Common myeloid progenitor, CD34-positive (primary cell): ENCODE measurements around the gene TEDC1.
A peak's percentile ranks its signal among the peaks of the same experiment; 100 is the strongest.

Source experiments
- CTCF ChIA-PET: fragments of 350-600 bp; sonication (Branson Sonifier 250); formaldehyde crosslinking; loops from one replicate; lab custom pipeline; 2021; ENCODE audit warnings: antibody characterized with exemption; lab: Charles Lee
- POLR2A ChIA-PET: fragments of 350-600 bp; sonication (Branson Sonifier 250); formaldehyde crosslinking; loops from one replicate; lab custom pipeline; 2021; ENCODE audit warnings: antibody characterized with exemption; lab: Charles Lee
- DNase-seq, 3 donors: peaks; one replicate each; pipeline versions ENCODE4 v3.0.0 to v3.0.0-alpha.2; 2013
- H3K27ac ChIP-seq, 2 experiments: 1 replicate in 1 of 2; 2 replicates in 1 of 2; pipeline ENCODE4 v1.7.0; 2013; ENCODE audit warnings: inconsistent platforms in 2 of 2, low read length in 2 of 2, mild to moderate bottlenecking in 2 of 2, low read depth in 1 of 2, moderate library complexity in 1 of 2; ENCODE audit not compliant: severe bottlenecking in 2 of 2, insufficient read depth in 1 of 2, poor library complexity in 1 of 2
- H3K27me3 ChIP-seq, 5 experiments: replicated peaks in 2 of 5; 1 replicate in 3 of 5; 2 replicates in 2 of 5; pipeline versions ENCODE4 v1.6.1 to v1.7.0; 2013; ENCODE audit warnings: low read length in 4 of 5, mild to moderate bottlenecking in 2 of 5, moderate library complexity in 2 of 5, inconsistent platforms in 1 of 5; ENCODE audit not compliant: insufficient read depth in 5 of 5, control insufficient read depth in 4 of 5
- H3K36me3 ChIP-seq, 4 experiments: 1 replicate in 2 of 4; 2 replicates in 2 of 4; pipeline versions ENCODE4 v1.6.1 to v1.7.0; 2013; ENCODE audit warnings: low read length in 3 of 4, control low read depth in 1 of 4, mild to moderate bottlenecking in 1 of 4; ENCODE audit not compliant: control insufficient read depth in 4 of 4, insufficient read depth in 4 of 4
- H3K4me1 ChIP-seq, 4 experiments: 1 replicate in 3 of 4; 2 replicates in 1 of 4; pipeline versions ENCODE4 v1.6.1 to v1.7.1; 2013; ENCODE audit warnings: low read length in 3 of 4, mild to moderate bottlenecking in 3 of 4, control low read depth in 1 of 4, inconsistent platforms in 1 of 4, moderate library complexity in 1 of 4; ENCODE audit not compliant: control insufficient read depth in 4 of 4, insufficient read depth in 4 of 4; ENCODE audit errors: control extremely low read depth in 1 of 4
- H3K4me3 ChIP-seq, 7 experiments: 1 replicate in 4 of 7; 2 replicates in 3 of 7; pipeline versions ENCODE4 v1.5.1 to v1.7.0; 2013; ENCODE audit warnings: mild to moderate bottlenecking in 7 of 7, low read length in 6 of 7, moderate library complexity in 6 of 7, inconsistent platforms in 2 of 7, low read depth in 2 of 7, control low read depth in 1 of 7; ENCODE audit not compliant: insufficient read depth in 4 of 7, control insufficient read depth in 1 of 7; ENCODE audit errors: extremely low read depth in 1 of 7
- H3K9me3 ChIP-seq, 5 experiments: 1 replicate in 4 of 5; 2 replicates in 1 of 5; pipeline versions ENCODE4 v1.6.1 to v1.7.1; 2013; ENCODE audit warnings: low read length in 4 of 5, mild to moderate bottlenecking in 2 of 5, inconsistent platforms in 1 of 5, low read depth in 1 of 5, moderate library complexity in 1 of 5; ENCODE audit not compliant: control insufficient read depth in 4 of 5, insufficient read depth in 2 of 5; ENCODE audit errors: control extremely low read depth in 1 of 5
- WGBS: methylation state at CpG from one replicate; pipeline ENCODE4 v1.1.5; 2013; ENCODE audit not compliant: insufficient coverage; 5-methylcytosine and 5-hydroxymethylcytosine counted together

TEDC1 gene

GRCh38 chr14:105488781-105489541 lies 2.1 kb upstream of the TEDC1 start:
- H3K4me3 ChIP-seq: peak overlapping the region in 4 of 7 experiments; percentile 61 to 81 (median 73)
- no peaks in the 10 kb centered on the region for H3K9me3 ChIP-seq
- H3K36me3 ChIP-seq: peaks cover 0 to 11% (median 6%) of the 10 kb centered on the region in 4 experiments
- H3K4me1 ChIP-seq: peaks cover 0 to 73% (median 62%) of the 10 kb centered on the region in 4 experiments
- H3K27me3 ChIP-seq: peaks cover 0 to 42% (median 5%) of the 10 kb centered on the region in 5 experiments
- H3K27ac ChIP-seq: peak overlapping the region in 1 of 2 experiments; percentile 79
- CTCF ChIA-PET: interaction anchor here (0.9 to 5.2 kb wide), 22 partner anchors 8 to 127 kb away, joined by 3 to 68 read pairs (median 5); no protein-coding TSS in a partner anchor
- POLR2A ChIA-PET: interaction anchor here (2.0 to 2.6 kb wide), 2 partner anchors 8 to 18 kb away, joined by 5 to 23 read pairs; no protein-coding TSS in a partner anchor
- DNase-seq: no peak
- 94% methylated on average over 14 of the region's 20 CpGs for WGBS

DNA sequence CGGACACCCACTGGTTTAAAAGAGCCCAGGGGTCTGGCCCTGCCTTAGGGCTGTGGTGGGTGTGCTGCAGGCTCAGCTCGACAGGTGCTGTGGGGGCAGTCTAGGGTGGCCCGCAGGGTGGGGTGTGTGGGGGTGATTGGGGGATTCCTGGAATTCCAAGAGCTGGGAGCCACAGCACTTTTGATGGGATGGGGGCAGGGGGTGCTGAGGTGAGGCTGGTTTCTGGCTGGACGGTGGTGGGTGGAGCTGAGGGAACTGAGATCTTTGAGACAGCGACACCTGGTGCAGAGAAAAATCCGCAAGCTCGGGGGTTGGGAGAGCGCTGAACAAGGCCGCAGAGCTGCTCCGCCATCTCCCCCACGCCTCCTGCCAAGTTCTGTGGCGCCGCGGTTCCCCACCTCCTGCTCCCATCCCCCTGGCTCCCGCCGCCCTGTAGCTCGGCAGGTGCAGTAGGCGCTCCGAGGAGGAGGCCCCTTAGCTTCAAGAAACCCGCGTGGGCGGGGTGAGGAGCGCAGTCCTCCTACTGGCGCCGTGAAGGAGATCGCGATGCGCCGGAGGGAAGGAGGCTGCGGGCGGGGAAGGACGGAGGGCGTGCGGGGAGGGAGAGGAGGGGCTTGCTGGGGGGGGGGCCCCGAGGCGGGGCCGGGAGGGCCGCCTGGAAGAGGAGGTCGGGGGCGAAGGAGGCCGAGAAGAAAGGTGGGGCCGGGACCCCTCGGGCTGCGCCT lies 1.3 kb upstream of the TEDC1 start:
- no peaks in the 10 kb centered on the region for H3K9me3 ChIP-seq
- peaks cover 2 to 16% (median 6%) of the 10 kb centered on the region in 4 experiments for H3K36me3 ChIP-seq
- peak overlapping the region in 1 of 2 experiments; percentile 79 for H3K27ac ChIP-seq
- H3K4me1 ChIP-seq: peaks cover 0 to 66% (median 58%) of the 10 kb centered on the region in 4 experiments
- ChIA-PET CTCF (interaction anchor here (0.8 to 5.2 kb wide), 25 partner anchors 8 to 128 kb away, joined by 3 to 68 read pairs (median 5); no protein-coding TSS in a partner anchor), POLR2A (interaction anchor here (0.8 to 2.6 kb wide), 6 partner anchors 8 to 119 kb away, joined by 3 to 23 read pairs (median 4); no protein-coding TSS in a partner anchor)
- H3K27me3 ChIP-seq: peaks cover 0 to 40% (median 5%) of the 10 kb centered on the region in 5 experiments
- DNase-seq: peak; percentile 90 to 96 (median 94)
- 3% methylated on average over 26 of the region's 44 CpGs for WGBS
- peak overlapping the region; percentile 42 to 81 (median 69) for H3K4me3 ChIP-seq

DNA sequence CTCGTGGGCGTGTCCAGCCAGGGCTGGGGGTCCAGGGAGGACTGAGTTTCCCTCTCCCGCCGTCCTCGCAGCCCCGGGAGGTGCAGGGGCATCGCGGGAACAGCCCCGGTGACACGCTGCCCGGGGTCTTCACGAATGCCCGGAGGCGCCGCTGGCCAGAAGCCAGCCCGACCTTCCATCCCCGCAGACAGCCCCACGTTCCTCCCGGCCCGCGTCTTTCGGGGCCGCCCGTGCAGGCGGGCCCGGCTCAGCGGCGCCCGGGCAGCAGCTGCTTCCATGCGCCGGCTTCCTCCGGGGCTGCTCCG lies 827 bp upstream of the TEDC1 start:
- ChIA-PET CTCF (interaction anchor here (0.8 to 5.2 kb wide), 24 partner anchors 9 to 128 kb away, joined by 3 to 68 read pairs (median 5); no protein-coding TSS in a partner anchor), POLR2A (interaction anchor here (0.8 to 2.6 kb wide), 6 partner anchors 9 to 120 kb away, joined by 3 to 23 read pairs (median 4); no protein-coding TSS in a partner anchor)
- WGBS: 0% methylated on average over 26 of the region's 33 CpGs
- no peaks in the 10 kb centered on the region for H3K9me3 ChIP-seq
- H3K27me3 ChIP-seq: peaks cover 0 to 34% (median 5%) of the 10 kb centered on the region in 5 experiments
- H3K27ac ChIP-seq: peak overlapping the region in 1 of 2 experiments; percentile 79
- H3K4me3 ChIP-seq: peak overlapping the region; percentile 42 to 81 (median 69)
- peaks cover 0 to 61% (median 56%) of the 10 kb centered on the region in 4 experiments for H3K4me1 ChIP-seq
- DNase-seq: no peak
- H3K36me3 ChIP-seq: peaks cover 2 to 16% (median 6%) of the 10 kb centered on the region in 4 experiments

DNA sequence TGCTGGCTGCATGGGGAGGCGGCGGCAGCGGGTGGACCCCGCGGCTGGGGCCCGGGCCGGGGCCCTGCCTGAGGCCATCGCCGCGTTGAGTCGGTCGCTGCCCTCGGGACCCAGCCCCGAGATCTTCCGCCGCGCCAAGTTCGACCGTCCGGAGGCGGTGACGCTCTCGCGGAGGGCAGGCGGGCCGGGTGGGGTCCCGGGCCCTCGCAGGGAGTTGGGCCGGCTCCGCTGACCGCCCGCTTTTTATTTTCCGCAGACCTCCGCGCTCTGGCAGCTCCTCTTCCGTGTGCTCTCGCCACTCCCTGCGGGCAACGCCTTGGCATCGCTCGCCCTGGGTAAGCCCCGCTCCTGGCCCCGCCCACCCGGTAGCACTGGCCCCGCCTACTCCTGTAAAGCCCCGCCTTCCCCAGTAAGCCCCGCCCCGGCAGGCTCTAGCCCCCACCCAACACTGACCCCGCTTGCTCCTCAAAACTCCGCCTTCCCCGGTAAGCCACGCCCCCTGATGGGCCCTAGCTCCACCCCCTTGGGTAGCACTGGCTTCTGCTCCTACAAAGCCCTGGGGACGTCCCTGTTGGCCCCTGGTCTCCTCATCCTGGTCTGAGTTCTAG lies 424 bp downstream of the TEDC1 start:
- H3K4me3 ChIP-seq: peak overlapping the region; percentile 43 to 83 (median 75)
- peak; percentile 75 to 83 (median 82) for DNase-seq
- ChIA-PET POLR2A (interaction anchor here (2.6 kb wide), 1 partner anchor 10 kb away, joined by 23 read pairs; no protein-coding TSS in a partner anchor), CTCF (interaction anchor here (1.5 to 5.2 kb wide), 3 partner anchors 10 to 118 kb away, joined by 3 to 68 read pairs (median 21); no protein-coding TSS in a partner anchor)
- peaks cover 0 to 22% (median 2%) of the 10 kb centered on the region in 5 experiments for H3K27me3 ChIP-seq
- peaks cover 2 to 16% (median 6%) of the 10 kb centered on the region in 4 experiments for H3K36me3 ChIP-seq
- WGBS: 1% methylated on average over 48 of the region's 53 CpGs
- peak overlapping the region; percentile 70 to 88 for H3K27ac ChIP-seq
- H3K9me3 ChIP-seq: no peaks in the 10 kb centered on the region
- H3K4me1 ChIP-seq: peaks cover 0 to 48% (median 45%) of the 10 kb centered on the region in 4 experiments

DNA sequence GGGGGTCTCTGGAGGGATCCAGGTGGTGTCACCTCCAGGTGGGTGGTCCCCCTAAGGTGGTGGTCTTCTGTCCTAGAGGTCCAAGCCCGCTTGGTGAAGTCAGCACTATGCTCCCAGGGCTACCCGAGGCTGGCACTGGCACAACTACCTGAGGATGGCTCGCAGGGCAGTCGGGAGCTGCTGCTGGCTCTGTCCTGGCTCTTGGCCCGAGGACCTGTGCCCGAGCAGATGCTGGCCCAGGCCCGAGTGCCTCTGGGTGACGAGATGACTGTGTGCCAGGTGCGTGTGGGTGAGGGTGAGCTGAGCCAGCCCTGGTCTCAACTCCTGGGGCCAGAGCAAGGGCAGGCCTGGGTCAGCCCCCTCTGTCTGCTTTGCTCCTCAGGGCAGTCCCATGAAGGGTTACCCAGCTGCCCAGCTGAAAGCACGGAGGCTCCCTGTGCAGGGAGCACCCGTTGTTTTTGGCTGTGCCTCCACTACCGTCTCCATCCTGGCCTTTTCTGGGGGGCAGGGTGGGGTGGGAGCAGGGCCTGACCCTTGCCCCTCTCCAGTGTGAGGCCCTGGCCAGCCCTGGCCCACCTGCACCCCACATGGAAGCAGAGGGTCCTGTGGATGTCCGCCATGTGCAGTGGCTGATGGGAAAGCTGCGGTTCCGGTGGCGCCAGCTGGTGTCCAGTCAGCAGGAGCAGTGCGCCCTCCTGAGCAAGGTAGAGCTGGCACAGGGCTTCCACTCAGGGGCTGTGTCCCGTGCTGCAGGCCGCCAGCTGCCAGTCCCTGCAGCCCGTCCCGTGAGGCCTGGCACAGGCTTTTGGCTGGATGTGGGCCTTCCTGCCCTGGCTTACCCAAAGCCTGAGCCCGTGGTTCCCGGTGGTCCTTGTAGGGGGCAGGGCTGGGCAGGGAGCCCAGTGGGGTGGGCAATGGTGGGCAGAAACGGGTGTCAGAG lies 1.3 kb downstream of the TEDC1 start:
- POLR2A ChIA-PET: no interaction called here
- H3K4me3 ChIP-seq: peak overlapping the region in 3 of 7 experiments; percentile 79 to 83 (median 83)
- CTCF ChIA-PET: interaction anchor here (1.5 to 5.2 kb wide), 3 partner anchors 11 to 119 kb away, joined by 3 to 68 read pairs (median 21); no protein-coding TSS in a partner anchor
- no peak for DNase-seq
- no peak overlapping the region for H3K27ac ChIP-seq
- H3K36me3 ChIP-seq: peaks cover 2 to 16% (median 6%) of the 10 kb centered on the region in 4 experiments
- peaks cover 0 to 40% (median 37%) of the 10 kb centered on the region in 4 experiments for H3K4me1 ChIP-seq
- H3K9me3 ChIP-seq: no peaks in the 10 kb centered on the region
- H3K27me3 ChIP-seq: peaks cover 0 to 14% (median 2%) of the 10 kb centered on the region in 5 experiments
- WGBS: 95% methylated on average over 21 of the region's 24 CpGs
